Nephron (organoid): ENCODE results near the gene SIRPA.

Experiments used
- H3K27ac Mint-ChIP-seq, 3 experiments: 2 replicates each; pipeline ENCODE4 v1.8.0; 2020; ENCODE audit warnings: mixed read lengths in 3 of 3, mild to moderate bottlenecking in 2 of 3, moderate library complexity in 1 of 3
- H3K27me3 Mint-ChIP-seq: 2 replicates; pipeline ENCODE4 v1.8.0; 2021; ENCODE audit warnings: low read depth, mild to moderate bottlenecking, moderate library complexity, mixed read lengths
- H3K36me3 Mint-ChIP-seq: 2 replicates; pipeline ENCODE4 v1.8.0; 2020; ENCODE audit warnings: low read depth, mixed read lengths
- H3K4me1 Mint-ChIP-seq: 2 replicates; pipeline ENCODE4 v1.8.0; 2020; ENCODE audit warnings: mixed read lengths
- H3K4me3 Mint-ChIP-seq, 3 experiments: 2 replicates each; pipeline ENCODE4 v1.8.0; 2020; ENCODE audit warnings: mild to moderate bottlenecking in 3 of 3, mixed read lengths in 3 of 3, moderate library complexity in 2 of 3
- H3K9me3 Mint-ChIP-seq: 2 replicates; pipeline ENCODE4 v1.8.0; 2020; ENCODE audit warnings: mixed read lengths
- TF ChIP-seq, protein P1 (sequence below), 3 experiments: fragments of 200-600 bp; sonication (generic); IDR thresholded peaks; one replicate each; pipeline ENCODE4 v1.5.0; 2021; ENCODE audit warnings: antibody characterized with exemption in 3 of 3; ENCODE audit not compliant: unreplicated experiment in 3 of 3

SIRPA gene

DNA sequence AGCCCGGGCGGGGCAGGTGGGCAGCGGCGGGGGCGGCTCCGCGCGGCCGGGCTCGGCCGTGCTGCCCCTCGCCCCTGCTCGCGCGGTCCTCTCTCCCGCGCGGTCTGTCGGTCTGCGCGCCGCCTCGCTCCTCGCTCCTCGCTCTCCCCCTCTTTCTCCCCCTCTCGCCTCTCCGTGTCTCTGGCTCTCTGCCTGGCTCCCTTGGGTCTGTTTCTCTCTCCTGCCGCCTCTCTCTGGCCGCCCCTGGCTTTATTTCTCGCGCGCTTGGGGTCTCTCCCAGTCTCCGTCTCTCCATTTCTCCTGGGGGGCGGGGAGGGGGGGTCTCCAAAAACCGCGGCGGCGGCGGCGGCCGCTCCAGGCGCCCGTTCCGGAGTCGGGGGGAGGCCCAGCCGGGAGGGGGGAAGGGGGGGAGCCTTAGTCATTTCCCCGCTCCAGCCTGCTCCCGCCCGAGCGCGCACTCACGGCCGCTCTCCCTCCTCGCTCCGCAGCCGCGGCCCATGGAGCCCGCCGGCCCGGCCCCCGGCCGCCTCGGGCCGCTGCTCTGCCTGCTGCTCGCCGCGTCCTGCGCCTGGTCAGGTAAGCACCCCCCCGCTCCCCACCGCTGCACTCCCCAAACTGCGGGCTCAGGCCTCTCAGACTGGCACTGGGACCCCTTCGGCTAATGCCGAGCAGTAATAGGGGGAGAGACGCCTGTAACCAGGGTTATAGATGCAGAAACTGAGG, at the start of gene SIRPA:
Gene SIRPA (plus strand): TSS at position 457 of the 723 bp plus-strand sequence. CDS start 41 bp downstream, at position 498.
- Mint-ChIP-seq H3K4me3 (peak within 1 kb of the TSS; percentile 88 to 95 (median 89)), H3K27ac (peak within 1 kb of the TSS; percentile 39 to 83 (median 75)), H3K27me3 (peaks cover 71% of the 10 kb centered on the region), H3K36me3 (no peaks in the 10 kb centered on the region), H3K9me3 (no peaks in the 10 kb centered on the region), H3K4me1 (peaks cover 53% of the 10 kb centered on the region)
- TF ChIP-seq, protein P1, sequence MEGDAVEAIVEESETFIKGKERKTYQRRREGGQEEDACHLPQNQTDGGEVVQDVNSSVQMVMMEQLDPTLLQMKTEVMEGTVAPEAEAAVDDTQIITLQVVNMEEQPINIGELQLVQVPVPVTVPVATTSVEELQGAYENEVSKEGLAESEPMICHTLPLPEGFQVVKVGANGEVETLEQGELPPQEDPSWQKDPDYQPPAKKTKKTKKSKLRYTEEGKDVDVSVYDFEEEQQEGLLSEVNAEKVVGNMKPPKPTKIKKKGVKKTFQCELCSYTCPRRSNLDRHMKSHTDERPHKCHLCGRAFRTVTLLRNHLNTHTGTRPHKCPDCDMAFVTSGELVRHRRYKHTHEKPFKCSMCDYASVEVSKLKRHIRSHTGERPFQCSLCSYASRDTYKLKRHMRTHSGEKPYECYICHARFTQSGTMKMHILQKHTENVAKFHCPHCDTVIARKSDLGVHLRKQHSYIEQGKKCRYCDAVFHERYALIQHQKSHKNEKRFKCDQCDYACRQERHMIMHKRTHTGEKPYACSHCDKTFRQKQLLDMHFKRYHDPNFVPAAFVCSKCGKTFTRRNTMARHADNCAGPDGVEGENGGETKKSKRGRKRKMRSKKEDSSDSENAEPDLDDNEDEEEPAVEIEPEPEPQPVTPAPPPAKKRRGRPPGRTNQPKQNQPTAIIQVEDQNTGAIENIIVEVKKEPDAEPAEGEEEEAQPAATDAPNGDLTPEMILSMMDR (IDR thresholded peaks at IDR 0.05; ENCODE audit: unreplicated experiment in 3 of 3): no peak

DNA sequence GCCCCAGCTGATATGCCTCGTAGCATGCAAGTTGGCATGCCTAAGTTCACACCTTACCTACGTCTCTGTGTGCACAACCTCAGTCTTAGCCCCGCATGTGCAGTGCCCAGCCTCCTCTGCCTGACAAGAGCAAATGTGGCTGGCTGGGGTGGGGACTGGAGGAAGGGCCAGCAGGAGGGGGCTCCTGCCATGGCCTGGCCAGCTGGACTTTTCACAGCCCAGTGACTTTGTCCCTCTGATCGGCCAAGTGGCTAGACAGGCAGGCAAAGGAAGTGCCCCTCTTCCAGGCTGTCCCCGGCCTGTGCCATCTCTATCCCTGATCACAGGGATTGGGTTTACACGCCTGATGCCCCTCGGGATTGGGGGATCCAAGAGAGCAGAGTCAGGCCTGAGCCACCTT, 49.5 kb upstream of the SIRPA start:
- H3K27me3 Mint-ChIP-seq: peaks cover 11% of the 10 kb centered on the region
- peaks cover 15% of the 10 kb centered on the region for H3K9me3 Mint-ChIP-seq
- no peak overlapping the region for H3K27ac Mint-ChIP-seq
- no peaks in the 10 kb centered on the region for H3K36me3 Mint-ChIP-seq
- H3K4me3 Mint-ChIP-seq: no peak overlapping the region
- TF ChIP-seq, protein P1 (IDR thresholded peaks at IDR 0.05; ENCODE audit: unreplicated experiment in 3 of 3): no peak
- H3K4me1 Mint-ChIP-seq: peaks cover 6% of the 10 kb centered on the region

DNA sequence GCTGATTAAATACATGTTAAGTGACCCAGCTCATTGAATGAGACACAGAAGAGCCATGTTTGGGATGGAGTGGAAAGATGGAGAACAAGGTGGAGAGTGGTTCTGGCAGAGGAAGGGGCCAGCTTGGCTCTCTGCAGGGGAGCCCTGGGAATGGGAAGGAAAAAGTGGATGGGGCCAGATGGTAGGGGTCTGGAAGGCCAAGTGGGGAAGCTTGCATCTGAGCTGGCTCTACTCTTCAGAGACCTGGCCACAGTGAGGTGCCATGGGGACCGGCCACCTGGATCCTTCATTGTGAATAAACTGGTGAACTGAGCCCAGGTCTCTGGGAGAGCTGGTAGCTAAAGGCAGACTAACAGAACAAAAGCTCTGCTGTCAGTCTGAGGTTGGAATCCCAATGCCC, 48.9 kb upstream of the SIRPA start:
- peaks cover 7% of the 10 kb centered on the region for H3K4me1 Mint-ChIP-seq
- TF ChIP-seq, protein P1 (IDR thresholded peaks at IDR 0.05; ENCODE audit: unreplicated experiment in 3 of 3): no peak
- no peak overlapping the region for H3K4me3 Mint-ChIP-seq
- peaks cover 14% of the 10 kb centered on the region for H3K27me3 Mint-ChIP-seq
- no peak overlapping the region for H3K27ac Mint-ChIP-seq
- peaks cover 15% of the 10 kb centered on the region for H3K9me3 Mint-ChIP-seq
- no peaks in the 10 kb centered on the region for H3K36me3 Mint-ChIP-seq

DNA sequence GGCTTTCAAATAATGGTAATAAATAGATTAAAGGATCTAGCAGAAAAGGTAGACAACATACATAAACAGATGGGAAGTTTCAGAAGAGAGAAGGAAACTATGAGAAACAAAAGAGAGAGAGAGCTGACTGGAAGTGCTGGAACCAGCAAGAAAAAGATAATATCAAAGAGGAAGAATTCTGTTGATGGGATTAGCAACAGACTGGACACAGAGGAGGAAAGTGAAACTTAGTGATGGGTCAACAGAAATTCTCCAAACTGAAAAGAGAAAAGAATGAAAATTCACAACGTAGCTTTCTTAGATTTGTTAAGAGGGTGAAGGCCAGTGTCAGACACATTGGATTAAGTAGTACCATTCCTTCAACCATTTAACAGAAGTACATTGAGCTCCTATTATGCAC, 48.3 kb upstream of the SIRPA start:
- peaks cover 14% of the 10 kb centered on the region for H3K27me3 Mint-ChIP-seq
- TF ChIP-seq, protein P1 (IDR thresholded peaks at IDR 0.05; ENCODE audit: unreplicated experiment in 3 of 3): no peak
- H3K36me3 Mint-ChIP-seq: no peaks in the 10 kb centered on the region
- H3K4me1 Mint-ChIP-seq: peaks cover 7% of the 10 kb centered on the region
- peaks cover 15% of the 10 kb centered on the region for H3K9me3 Mint-ChIP-seq
- H3K4me3 Mint-ChIP-seq: no peak overlapping the region
- no peak overlapping the region for H3K27ac Mint-ChIP-seq

DNA sequence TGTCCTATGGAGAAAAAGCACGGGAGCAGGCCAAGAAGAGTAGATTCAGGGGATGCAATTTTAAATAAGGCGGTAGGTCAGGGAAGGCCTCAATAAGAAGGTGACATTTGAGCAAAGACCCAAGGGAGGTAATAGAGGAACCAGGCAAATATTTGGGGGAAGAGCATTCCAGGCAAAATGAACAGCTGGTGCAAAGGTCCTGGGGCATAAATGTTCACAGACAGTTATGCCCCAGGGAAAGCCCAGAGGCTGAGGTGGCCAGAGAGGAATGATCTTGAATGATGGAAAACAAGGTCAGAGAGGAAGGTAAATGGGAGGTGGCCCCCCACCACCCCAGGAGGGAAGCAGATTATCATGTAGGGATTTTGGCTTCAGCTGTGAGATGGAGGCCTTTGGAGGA, 47.4 kb upstream of the SIRPA start:
- H3K36me3 Mint-ChIP-seq: no peaks in the 10 kb centered on the region
- H3K9me3 Mint-ChIP-seq: peaks cover 15% of the 10 kb centered on the region
- TF ChIP-seq, protein P1 (IDR thresholded peaks at IDR 0.05; ENCODE audit: unreplicated experiment in 3 of 3): no peak
- no peak overlapping the region for H3K4me3 Mint-ChIP-seq
- peaks cover 7% of the 10 kb centered on the region for H3K4me1 Mint-ChIP-seq
- H3K27ac Mint-ChIP-seq: no peak overlapping the region
- peaks cover 18% of the 10 kb centered on the region for H3K27me3 Mint-ChIP-seq

DNA sequence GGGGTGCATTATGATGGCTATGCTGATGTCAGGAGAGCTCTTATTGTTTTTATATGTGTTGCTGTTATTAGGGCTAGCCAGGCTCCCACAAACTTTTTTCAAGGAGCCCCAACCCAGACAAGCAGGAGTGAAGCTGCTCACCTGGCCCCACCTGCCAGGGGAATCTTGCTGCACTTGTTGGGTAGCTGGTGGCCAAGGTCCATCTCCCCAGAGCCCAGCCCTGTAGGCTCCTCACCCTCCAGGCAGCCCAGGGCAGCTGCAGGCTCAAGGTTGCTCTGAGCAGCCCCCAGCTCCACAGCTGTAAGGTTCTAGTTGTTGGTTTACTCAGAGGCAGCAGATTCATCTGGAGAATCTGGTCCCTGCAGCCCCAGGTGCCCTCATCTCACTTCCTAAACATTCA, 46.8 kb upstream of the SIRPA start:
- Mint-ChIP-seq H3K36me3 (no peaks in the 10 kb centered on the region), H3K9me3 (peaks cover 15% of the 10 kb centered on the region), H3K4me3 (no peak overlapping the region), H3K27me3 (peaks cover 18% of the 10 kb centered on the region), H3K27ac (no peak overlapping the region), H3K4me1 (peaks cover 7% of the 10 kb centered on the region)
- TF ChIP-seq, protein P1 (IDR thresholded peaks at IDR 0.05; ENCODE audit: unreplicated experiment in 3 of 3): no peak
